Fibroblast of mammary gland (primary cell): Measurements from ENCODE around the gene BCL10.
A peak's percentile ranks its signal among the peaks of the same experiment; 100 is the strongest.

ENCODE experiments used
- DNase-seq: peaks from one replicate; pipeline ENCODE4 v3.0.0-alpha.2; 2010; ENCODE audit warnings: low read depth
- H3K4me3 ChIP-seq: 2 replicates; pipeline ENCODE4 v1.5.1; 2011; ENCODE audit warnings: low read depth, mild to moderate bottlenecking, low read length, moderate library complexity; ENCODE audit not compliant: control insufficient read depth
- TF ChIP-seq, protein P1 (sequence below): conservative IDR thresholded peaks from 2 replicates; pipeline ENCODE4 v1.5.1; 2011; ENCODE audit warnings: low read depth, low read length, inconsistent platforms; ENCODE audit not compliant: control insufficient read depth, insufficient read depth

The BCL10 gene

GRCh38 chr1:85300140-85300539 lies 23.7 kb upstream of the BCL10 start:
- TF ChIP-seq, protein P1, sequence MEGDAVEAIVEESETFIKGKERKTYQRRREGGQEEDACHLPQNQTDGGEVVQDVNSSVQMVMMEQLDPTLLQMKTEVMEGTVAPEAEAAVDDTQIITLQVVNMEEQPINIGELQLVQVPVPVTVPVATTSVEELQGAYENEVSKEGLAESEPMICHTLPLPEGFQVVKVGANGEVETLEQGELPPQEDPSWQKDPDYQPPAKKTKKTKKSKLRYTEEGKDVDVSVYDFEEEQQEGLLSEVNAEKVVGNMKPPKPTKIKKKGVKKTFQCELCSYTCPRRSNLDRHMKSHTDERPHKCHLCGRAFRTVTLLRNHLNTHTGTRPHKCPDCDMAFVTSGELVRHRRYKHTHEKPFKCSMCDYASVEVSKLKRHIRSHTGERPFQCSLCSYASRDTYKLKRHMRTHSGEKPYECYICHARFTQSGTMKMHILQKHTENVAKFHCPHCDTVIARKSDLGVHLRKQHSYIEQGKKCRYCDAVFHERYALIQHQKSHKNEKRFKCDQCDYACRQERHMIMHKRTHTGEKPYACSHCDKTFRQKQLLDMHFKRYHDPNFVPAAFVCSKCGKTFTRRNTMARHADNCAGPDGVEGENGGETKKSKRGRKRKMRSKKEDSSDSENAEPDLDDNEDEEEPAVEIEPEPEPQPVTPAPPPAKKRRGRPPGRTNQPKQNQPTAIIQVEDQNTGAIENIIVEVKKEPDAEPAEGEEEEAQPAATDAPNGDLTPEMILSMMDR: no peak
- H3K4me3 ChIP-seq: no peak overlapping the region
- DNase-seq: no peak

GRCh38 chr1:85297855-85298629 lies 21.6 kb upstream of the BCL10 start:
- peak overlapping the region; percentile 4 for H3K4me3 ChIP-seq
- TF ChIP-seq, protein P1: no peak
- DNase-seq: peak; percentile 99

- no peak for DNase-seq
- TF ChIP-seq, protein P1: no peak
- H3K4me3 ChIP-seq: peak overlapping the region; percentile 4
These were observed 21.1 kb upstream of the BCL10 start for GRCh38 chr1:85297538-85297854.

DNA sequence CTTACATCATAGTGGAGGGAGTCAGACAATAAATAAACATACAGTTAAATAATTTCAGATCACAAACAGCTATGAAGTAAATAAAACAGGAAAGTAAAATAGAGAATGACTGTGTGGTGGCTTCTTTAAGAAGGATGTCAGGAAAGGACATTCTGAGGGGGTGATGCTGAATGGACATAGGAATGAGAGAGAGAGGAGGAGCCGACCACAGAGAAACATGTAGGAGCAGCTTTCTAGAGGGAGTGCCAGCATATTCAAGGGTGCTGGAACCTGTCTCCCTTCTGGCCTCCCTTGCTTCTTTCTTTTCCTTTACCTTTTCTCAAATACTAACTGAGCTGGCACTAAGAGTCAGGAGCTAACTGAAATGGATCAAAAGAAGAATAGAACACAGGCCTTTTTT lies 20.5 kb upstream of the BCL10 start:
- TF ChIP-seq, protein P1: no peak
- DNase-seq: no peak
- H3K4me3 ChIP-seq: no peak overlapping the region

- DNase-seq: no peak
- TF ChIP-seq, protein P1: no peak
- no peak overlapping the region for H3K4me3 ChIP-seq
These were observed 19.2 kb upstream of the BCL10 start for GRCh38 chr1:85295654-85296053.

DNA sequence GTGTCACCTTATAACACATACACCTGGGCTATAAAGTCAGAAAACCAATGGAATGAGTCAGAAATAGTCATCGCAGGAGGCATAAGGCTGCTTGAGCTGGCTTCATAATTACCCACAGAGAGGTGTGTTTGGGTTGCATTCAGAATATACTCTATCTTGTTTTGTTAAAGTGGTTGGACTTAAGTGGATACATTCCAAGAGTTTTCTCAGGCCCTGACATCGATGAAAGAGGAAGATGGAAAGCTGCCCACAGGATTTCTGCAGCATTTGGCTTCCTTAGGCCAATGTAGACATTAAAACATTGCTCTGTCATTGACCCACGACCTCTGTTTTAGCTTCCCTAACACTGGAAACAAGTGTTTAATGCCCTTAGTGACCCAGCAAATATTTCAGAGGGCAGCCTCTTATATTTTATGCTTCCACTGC lies 18.6 kb upstream of the BCL10 start:
- DNase-seq: peak; percentile 49

More for the DNA sequence above, 18.6 kb upstream of the BCL10 start:
- H3K4me3 ChIP-seq: no peak overlapping the region
- TF ChIP-seq, protein P1: no peak
